Neural crest cell (in vitro differentiated cells): ENCODE measurements around the gene HDAC5. TPM values are rescaled to one million over a fixed set of nuclear protein-coding genes. Genes with fewer than 3 reads are reported as not detected.
"Not testable (repeated sequence)": the region's sequence is repeated elsewhere in the genome, so short reads cannot be mapped to it uniquely, and the experiment has no call there.

Source experiments
- DNase-seq: peaks from one replicate; pipeline ENCODE4 v3.0.0; 2021; ENCODE audit warnings: low read depth, mixed read lengths, low spot score
- H3K27ac Mint-ChIP-seq: one replicate; pipeline ENCODE4 v1.8.0; 2021; ENCODE audit warnings: mild to moderate bottlenecking, mixed read lengths; ENCODE audit not compliant: unreplicated experiment
- H3K27me3 Mint-ChIP-seq: 2 replicates; pipeline ENCODE4 v1.8.0; 2021; ENCODE audit warnings: low read depth, mild to moderate bottlenecking, mixed read lengths
- H3K36me3 Mint-ChIP-seq: 2 replicates; pipeline ENCODE4 v1.8.0; 2021; ENCODE audit warnings: low read depth, mild to moderate bottlenecking, mixed read lengths
- H3K4me1 Mint-ChIP-seq: 2 replicates; pipeline ENCODE4 v1.8.0; 2021; ENCODE audit warnings: mixed read lengths
- H3K4me3 Mint-ChIP-seq: one replicate; pipeline ENCODE4 v1.8.0; 2021; ENCODE audit warnings: mild to moderate bottlenecking, mixed read lengths
- H3K9me3 Mint-ChIP-seq: 2 replicates; pipeline ENCODE4 v1.8.0; 2021; ENCODE audit warnings: mixed read lengths
- CTCF ChIP-seq: fragments of 200-600 bp; sonication (generic); conservative IDR thresholded peaks from 2 replicates; pipeline ENCODE4 v1.5.0; 2021; ENCODE audit warnings: antibody characterized with exemption, mild to moderate bottlenecking
- total RNA-seq: library from RNA; stranded (reverse); gene quantifications from 2 replicates; pipeline ENCODE4 v1.2.1, GENCODE V29; 2021

HDAC5 gene
- total RNA-seq, 1 donor from 2014 or later: 27.1 TPM

GRCh38 chr17:44128383-44128782, 4.9 kb upstream of the HDAC5 start:
- H3K4me3 Mint-ChIP-seq: peak overlapping the region; percentile 45
- peaks cover 22% of the 10 kb centered on the region for H3K4me1 Mint-ChIP-seq
- TF ChIP-seq CTCF: no peak
- no peaks in the 10 kb centered on the region for H3K27me3 Mint-ChIP-seq
- H3K9me3 Mint-ChIP-seq: no peaks in the 10 kb centered on the region
- no peak for DNase-seq
- H3K27ac Mint-ChIP-seq: no peak overlapping the region
- no peaks in the 10 kb centered on the region for H3K36me3 Mint-ChIP-seq

- TF ChIP-seq CTCF: no peak
- peaks cover 7% of the 10 kb centered on the region for H3K27me3 Mint-ChIP-seq
- no peaks in the 10 kb centered on the region for H3K9me3 Mint-ChIP-seq
- H3K27ac Mint-ChIP-seq: peak overlapping the region; percentile 99
- peaks cover 26% of the 10 kb centered on the region for H3K4me1 Mint-ChIP-seq
- H3K36me3 Mint-ChIP-seq: no peaks in the 10 kb centered on the region
- H3K4me3 Mint-ChIP-seq: peak overlapping the region; percentile 96
- no peak for DNase-seq
Observed at GRCh38 chr17:44124118-44124438, 637 bp upstream of the HDAC5 start.

GRCh38 chr17:44122816-44123355, 555 bp downstream of the HDAC5 start:
- Mint-ChIP-seq H3K9me3 (no peaks in the 10 kb centered on the region), H3K36me3 (no peaks in the 10 kb centered on the region), H3K4me3 (peak overlapping the region; percentile 89), H3K27ac (peak overlapping the region; percentile 84), H3K27me3 (peaks cover 7% of the 10 kb centered on the region), H3K4me1 (peaks cover 26% of the 10 kb centered on the region)
- TF ChIP-seq CTCF: no peak
- no peak for DNase-seq

DNA sequence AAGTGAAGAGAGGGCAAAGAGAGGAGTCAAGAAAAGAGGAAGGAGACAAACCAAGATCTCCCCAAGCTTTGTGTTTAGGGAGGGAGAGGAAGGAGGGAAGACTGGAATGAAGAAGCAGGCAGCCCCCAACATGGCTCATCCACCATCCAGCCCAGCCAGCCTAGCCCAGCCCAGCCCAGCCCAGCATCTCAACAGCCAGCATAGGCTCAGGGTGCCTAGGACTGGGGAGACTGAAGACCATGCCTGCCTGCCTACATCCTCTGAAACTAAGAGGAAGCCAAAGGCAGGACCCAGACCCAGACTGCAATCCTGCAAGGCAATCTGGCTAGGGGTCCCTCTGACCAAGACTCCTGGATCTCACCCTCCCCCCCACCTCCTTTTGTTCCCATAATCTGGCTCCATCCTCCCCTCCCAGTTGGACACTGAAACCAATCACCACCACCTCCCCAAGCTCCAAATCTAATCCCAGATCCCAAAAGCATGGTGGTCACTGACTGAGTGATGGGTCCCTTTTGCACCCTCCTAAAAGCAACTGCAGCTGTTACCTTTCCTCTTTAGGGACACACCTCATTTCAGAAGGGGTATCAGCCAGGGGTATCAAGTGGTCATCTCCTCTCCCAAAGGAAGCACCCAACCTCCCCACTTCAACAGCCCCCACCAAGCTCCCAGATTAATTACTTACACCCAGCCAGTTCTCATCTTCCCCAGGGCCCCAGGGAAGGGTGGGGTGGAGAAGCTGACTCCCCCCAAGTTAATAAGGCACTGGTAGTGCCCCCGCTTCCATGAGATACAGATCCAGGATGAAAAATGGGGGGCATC, 1.2 kb downstream of the HDAC5 start:
- H3K27ac Mint-ChIP-seq: peak overlapping the region; percentile 84
- peaks cover 26% of the 10 kb centered on the region for H3K4me1 Mint-ChIP-seq
- no peak for TF ChIP-seq CTCF
- H3K9me3 Mint-ChIP-seq: no peaks in the 10 kb centered on the region
- H3K4me3 Mint-ChIP-seq: peak overlapping the region; percentile 89
- no peak for DNase-seq
- H3K36me3 Mint-ChIP-seq: no peaks in the 10 kb centered on the region
- peaks cover 7% of the 10 kb centered on the region for H3K27me3 Mint-ChIP-seq

- Mint-ChIP-seq H3K4me3 (peak overlapping the region; percentile 89), H3K4me1 (peaks cover 26% of the 10 kb centered on the region), H3K9me3 (no peaks in the 10 kb centered on the region), H3K27me3 (peaks cover 7% of the 10 kb centered on the region), H3K36me3 (no peaks in the 10 kb centered on the region), H3K27ac (no peak overlapping the region)
- no peak for DNase-seq
- TF ChIP-seq CTCF: no peak
Observed at GRCh38 chr17:44120851-44121605, 2.4 kb downstream of the HDAC5 start.

- DNase-seq, H3K27ac Mint-ChIP-seq, H3K9me3 Mint-ChIP-seq, H3K36me3 Mint-ChIP-seq, H3K27me3 Mint-ChIP-seq: not testable (repeated sequence)
- Mint-ChIP-seq H3K4me3 (peak overlapping the region; percentile 66), H3K4me1 (peaks cover 26% of the 10 kb centered on the region)
Observed at GRCh38 chr17:44120281-44120680, 3.2 kb downstream of the HDAC5 start.
